Nephron progenitor cell (in vitro differentiated cells): ENCODE data around the gene NFAM1.
A peak's percentile ranks its signal among the peaks of the same experiment; 100 is the strongest.

Source experiments
- DNase-seq: peaks from one replicate; pipeline ENCODE4 v3.0.0; 2021
- H3K27ac Mint-ChIP-seq: 2 replicates; pipeline ENCODE4 v1.8.0; 2021; ENCODE audit warnings: mild to moderate bottlenecking, moderate library complexity, mixed read lengths
- H3K27me3 Mint-ChIP-seq: 2 replicates; pipeline ENCODE4 v1.8.0; 2021; ENCODE audit warnings: mild to moderate bottlenecking, low read depth, mixed read lengths; ENCODE audit not compliant: poor library complexity
- H3K36me3 Mint-ChIP-seq: 2 replicates; pipeline ENCODE4 v1.8.0; 2021; ENCODE audit warnings: low read depth, mixed read lengths
- H3K4me1 Mint-ChIP-seq: 2 replicates; pipeline ENCODE4 v1.8.0; 2021; ENCODE audit warnings: mixed read lengths
- H3K4me3 Mint-ChIP-seq: 2 replicates; pipeline ENCODE4 v1.8.0; 2021; ENCODE audit warnings: mild to moderate bottlenecking, moderate library complexity, mixed read lengths
- H3K9me3 Mint-ChIP-seq: 2 replicates; pipeline ENCODE4 v1.8.0; 2021; ENCODE audit warnings: mild to moderate bottlenecking, moderate library complexity, mixed read lengths
- TF ChIP-seq, protein P1 (sequence below): fragments of 200-600 bp; sonication (generic); IDR thresholded peaks from 2 replicates; pipeline ENCODE4 v1.5.0; 2021; ENCODE audit warnings: antibody characterized with exemption

Gene NFAM1

DNA sequence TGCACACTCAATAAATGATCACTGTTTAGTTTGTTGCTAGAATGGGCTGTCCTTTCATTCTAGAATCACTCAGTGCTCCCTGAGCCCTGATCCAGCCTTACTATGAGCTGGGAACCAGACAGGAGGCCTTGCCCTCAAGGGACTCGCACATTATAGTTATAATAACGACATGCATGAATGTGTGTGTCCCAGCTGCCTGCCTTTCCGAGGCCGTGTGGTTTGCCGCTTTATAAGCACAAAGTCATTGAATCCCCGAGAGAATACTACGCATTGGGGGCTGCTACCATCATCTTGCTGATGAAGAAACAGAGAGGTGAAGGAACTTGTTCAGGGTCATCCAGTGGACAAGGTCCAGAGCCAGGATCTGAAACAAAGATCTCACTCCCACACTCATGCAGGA is 75.7 kb downstream of the NFAM1 start:
- peaks cover 16% of the 10 kb centered on the region for H3K4me1 Mint-ChIP-seq

DNA sequence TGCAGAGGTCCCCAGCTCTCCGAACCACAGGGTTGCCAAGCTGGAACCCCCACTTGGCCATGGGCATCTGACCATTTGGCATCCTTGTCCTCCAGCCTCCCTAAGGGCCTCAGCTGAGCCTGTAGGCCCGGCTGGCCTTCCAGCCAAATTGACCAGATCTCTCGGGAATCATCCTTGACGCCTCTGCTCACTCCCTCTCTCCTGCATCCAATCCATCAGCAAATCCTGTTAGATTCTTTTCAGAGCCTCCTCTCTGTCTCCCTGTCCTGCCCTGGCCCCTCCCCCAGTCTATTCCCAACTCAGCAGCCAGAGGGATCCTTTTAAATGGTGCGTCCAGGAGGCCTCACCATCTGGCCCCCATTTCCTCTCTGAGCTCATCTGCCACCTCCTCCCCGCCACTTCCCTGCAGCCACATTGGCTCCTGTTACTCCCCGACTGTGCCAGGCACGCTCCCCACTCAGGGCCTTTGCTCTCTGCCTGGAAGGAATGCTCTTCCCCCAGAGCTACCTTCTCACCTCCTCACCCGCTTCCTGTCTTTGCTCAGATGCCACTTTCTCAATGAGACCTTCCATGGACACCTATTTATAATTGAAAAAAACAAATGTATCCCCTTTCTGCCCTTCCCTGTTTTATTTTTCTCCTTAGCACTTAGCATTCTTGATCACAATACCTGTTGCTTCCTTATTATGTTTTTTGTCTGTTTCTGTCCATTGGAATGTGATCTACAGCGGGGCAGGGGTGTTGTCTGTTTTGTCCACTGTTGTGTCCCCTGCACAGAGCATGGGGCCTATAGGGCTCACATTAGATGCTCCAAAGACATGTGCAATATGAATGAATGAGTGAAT is 78.1 kb downstream of the NFAM1 start:
- peaks cover 20% of the 10 kb centered on the region for H3K4me1 Mint-ChIP-seq
- H3K27ac Mint-ChIP-seq: peak overlapping the region; percentile 11
- no peaks in the 10 kb centered on the region for H3K9me3 Mint-ChIP-seq
- TF ChIP-seq, protein P1, sequence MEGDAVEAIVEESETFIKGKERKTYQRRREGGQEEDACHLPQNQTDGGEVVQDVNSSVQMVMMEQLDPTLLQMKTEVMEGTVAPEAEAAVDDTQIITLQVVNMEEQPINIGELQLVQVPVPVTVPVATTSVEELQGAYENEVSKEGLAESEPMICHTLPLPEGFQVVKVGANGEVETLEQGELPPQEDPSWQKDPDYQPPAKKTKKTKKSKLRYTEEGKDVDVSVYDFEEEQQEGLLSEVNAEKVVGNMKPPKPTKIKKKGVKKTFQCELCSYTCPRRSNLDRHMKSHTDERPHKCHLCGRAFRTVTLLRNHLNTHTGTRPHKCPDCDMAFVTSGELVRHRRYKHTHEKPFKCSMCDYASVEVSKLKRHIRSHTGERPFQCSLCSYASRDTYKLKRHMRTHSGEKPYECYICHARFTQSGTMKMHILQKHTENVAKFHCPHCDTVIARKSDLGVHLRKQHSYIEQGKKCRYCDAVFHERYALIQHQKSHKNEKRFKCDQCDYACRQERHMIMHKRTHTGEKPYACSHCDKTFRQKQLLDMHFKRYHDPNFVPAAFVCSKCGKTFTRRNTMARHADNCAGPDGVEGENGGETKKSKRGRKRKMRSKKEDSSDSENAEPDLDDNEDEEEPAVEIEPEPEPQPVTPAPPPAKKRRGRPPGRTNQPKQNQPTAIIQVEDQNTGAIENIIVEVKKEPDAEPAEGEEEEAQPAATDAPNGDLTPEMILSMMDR: no peak
- H3K4me3 Mint-ChIP-seq: peak overlapping the region; percentile 32
- H3K27me3 Mint-ChIP-seq: peaks cover 16% of the 10 kb centered on the region
- DNase-seq: peak; percentile 43
- no peaks in the 10 kb centered on the region for H3K36me3 Mint-ChIP-seq

More for the DNA sequence above, 75.7 kb downstream of the NFAM1 start:
- Mint-ChIP-seq H3K27ac (no peak overlapping the region), H3K27me3 (peaks cover 31% of the 10 kb centered on the region), H3K4me3 (no peak overlapping the region), H3K9me3 (no peaks in the 10 kb centered on the region), H3K36me3 (no peaks in the 10 kb centered on the region)
- no peak for DNase-seq
- TF ChIP-seq, protein P1: no peak

DNA sequence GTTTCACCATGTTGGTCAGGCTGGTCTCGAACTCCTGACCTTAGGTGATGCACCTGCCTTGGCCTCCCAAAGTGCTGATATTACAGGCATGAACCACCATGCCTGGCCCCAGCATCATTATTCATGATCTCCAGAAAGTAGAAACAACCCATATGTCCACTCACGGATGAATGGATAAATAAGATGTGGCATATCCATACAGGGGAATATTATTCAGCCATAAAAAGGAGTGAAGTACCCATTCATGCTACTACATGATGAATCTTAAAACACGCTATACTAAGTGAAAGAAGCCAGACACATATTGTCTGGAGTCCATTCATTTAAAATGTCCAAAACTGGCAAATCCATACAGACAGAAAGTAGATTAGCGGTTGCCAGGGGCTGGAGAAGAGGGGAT is 81.8 kb downstream of the NFAM1 start:
- Mint-ChIP-seq H3K4me3 (no peak overlapping the region), H3K36me3 (no peaks in the 10 kb centered on the region), H3K27ac (no peak overlapping the region), H3K4me1 (peaks cover 31% of the 10 kb centered on the region), H3K27me3 (peaks cover 23% of the 10 kb centered on the region), H3K9me3 (no peaks in the 10 kb centered on the region)
- no peak for DNase-seq
- TF ChIP-seq, protein P1: no peak

DNA sequence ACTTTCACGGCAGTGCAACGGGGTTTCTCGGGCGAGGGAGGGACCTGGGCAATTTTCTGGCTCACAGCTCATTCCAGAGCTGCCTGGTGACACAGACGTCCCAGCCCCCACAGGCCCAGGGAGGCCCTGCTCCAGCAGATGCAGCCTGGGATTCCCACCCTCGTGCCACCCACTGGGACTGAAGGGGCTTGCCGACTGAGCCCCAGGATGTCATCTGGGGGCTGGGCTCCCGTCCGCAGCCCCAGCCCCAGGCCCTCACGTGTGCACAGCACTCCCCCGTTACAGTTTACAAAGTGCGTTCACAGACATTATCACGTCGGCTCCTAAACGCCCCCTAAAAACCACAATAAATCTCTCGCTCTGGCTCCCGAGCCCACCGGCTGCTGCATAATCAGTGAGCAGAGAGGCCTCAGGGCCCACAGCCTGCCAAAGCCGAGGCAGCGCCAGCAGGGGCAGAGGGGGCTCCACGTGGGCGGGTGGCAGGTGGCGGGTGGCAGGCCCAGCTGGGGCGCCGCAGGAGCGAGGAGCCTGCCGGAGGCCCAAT is 84.8 kb downstream of the NFAM1 start:
- Mint-ChIP-seq H3K4me1 (peaks cover 20% of the 10 kb centered on the region), H3K9me3 (no peaks in the 10 kb centered on the region), H3K36me3 (no peaks in the 10 kb centered on the region), H3K27ac (no peak overlapping the region), H3K4me3 (no peak overlapping the region), H3K27me3 (peaks cover 31% of the 10 kb centered on the region)
- peak; percentile 52 for DNase-seq
- TF ChIP-seq, protein P1: no peak

DNA sequence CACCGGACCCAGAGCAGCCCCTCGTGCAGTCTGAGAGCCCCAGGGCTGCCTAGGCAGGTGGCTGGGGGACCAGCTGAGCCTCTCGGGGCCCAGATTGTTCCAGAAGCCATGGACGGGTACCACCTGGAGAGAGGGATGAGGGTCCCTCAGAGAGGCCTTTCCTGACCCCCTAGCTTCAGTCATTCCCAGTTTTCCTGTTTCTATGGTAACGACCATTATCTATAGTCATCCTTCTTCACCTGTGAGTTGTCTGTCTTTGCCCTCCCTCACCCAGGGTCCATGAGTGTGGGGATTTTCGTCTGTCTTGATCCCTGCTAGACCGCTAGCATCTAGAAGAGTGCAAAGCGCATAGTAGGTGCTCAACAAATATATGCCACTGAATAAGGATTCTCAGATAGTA is 85.5 kb downstream of the NFAM1 start:
- Mint-ChIP-seq H3K27me3 (peaks cover 33% of the 10 kb centered on the region), H3K27ac (no peak overlapping the region), H3K4me1 (peaks cover 25% of the 10 kb centered on the region), H3K4me3 (no peak overlapping the region), H3K36me3 (no peaks in the 10 kb centered on the region), H3K9me3 (no peaks in the 10 kb centered on the region)
- no peak for DNase-seq
- TF ChIP-seq, protein P1: no peak
